ENCODE results near the gene CMTM5. TPM values are rescaled to one million over a fixed set of nuclear protein-coding genes. Genes with fewer than 3 reads are reported as not detected.
A peak's percentile ranks its signal among the peaks of the same experiment; 100 is the strongest.
"Not testable (repeated sequence)": the region's sequence is repeated elsewhere in the genome, so short reads cannot be mapped to it uniquely, and the experiment has no call there.

Gene CMTM5
- total RNA-seq, 1 experiment from 2014 or later: not detected

DNA sequence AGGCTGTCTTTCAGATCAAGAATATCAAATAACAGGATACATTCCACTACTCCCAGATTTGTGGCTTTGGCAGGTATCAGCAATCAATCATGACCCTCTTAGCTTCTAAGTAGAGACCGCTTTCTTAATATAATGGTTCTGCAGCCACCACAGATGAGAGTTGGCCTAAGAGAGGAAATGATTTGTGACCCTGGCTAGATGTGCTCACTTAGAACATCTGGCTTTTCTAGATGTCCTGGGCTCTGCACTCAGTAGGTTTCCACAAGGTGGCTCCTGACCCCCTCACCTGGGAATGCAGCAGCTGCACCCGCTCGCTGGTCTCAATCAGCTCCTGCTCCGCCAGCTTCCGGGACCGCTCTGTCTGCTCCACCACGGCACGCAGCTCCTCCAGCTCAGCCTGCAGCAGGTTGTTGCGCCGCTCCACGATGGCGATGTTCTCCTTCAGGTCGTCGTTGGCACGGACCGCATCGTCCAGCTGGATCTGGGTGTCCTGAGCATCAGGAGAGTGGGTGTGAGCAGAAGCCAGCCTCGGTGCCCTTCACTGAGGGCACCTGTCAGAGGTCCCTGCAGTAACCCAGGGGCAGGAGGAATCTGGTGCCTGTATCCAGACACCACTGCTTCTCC is 8.9 kb downstream of the CMTM5 start:
- in situ Hi-C loops (cut with HindIII; ENCODE audit: low pct_unique_long_range_greater_than_20kb, low sequenced_read_pairs): no loop called here

DNA sequence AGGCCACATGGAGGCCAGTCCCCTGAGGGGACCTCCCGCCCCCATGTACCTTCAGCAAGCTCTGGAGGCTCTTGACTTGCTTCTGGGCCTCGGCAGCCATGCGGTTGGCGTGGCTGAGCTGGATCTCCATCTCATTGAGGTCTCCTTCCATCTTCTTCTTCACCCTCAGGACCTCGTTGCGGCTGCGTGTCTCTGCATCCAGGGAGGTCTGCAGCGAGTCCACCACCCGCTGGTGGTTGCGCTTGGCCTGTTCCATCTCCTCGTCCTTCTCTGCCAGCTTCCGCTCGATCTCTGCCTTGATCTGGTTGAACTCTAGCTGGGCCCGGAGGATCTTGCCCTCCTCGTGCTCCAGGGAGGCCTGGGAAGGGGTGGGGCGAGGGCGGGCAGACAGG is 9.4 kb downstream of the CMTM5 start:
- in situ Hi-C loops (cut with HindIII; ENCODE audit: low pct_unique_long_range_greater_than_20kb, low sequenced_read_pairs); DNase-seq (ENCODE audit: low read depth, low spot score): not testable (repeated sequence)

More for the DNA sequence above, 8.9 kb downstream of the CMTM5 start:
- DNase-seq (ENCODE audit: low read depth, low spot score): no peak

DNA sequence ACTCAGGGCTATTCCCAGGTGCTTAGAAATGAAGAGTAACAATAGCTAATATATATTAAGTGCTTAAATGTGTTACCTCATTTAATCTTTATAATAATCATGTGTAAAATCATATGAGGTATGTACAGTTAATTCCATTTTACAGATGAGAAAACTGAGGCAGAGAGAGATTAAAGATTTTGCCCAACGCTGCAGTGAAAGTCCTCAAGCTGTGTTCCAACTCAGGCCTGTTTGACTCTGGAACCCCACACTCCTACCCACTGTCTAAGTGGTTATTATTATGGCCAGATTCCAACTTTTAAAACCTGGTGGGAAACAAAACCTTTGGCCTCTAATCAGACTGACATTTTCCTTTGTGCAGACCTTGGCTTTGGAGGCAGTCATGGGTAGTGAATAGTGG is 10.2 kb downstream of the CMTM5 start:
- in situ Hi-C loops (cut with HindIII; ENCODE audit: low pct_unique_long_range_greater_than_20kb, low sequenced_read_pairs): no loop called here
- no peak for DNase-seq (ENCODE audit: low read depth, low spot score)

DNA sequence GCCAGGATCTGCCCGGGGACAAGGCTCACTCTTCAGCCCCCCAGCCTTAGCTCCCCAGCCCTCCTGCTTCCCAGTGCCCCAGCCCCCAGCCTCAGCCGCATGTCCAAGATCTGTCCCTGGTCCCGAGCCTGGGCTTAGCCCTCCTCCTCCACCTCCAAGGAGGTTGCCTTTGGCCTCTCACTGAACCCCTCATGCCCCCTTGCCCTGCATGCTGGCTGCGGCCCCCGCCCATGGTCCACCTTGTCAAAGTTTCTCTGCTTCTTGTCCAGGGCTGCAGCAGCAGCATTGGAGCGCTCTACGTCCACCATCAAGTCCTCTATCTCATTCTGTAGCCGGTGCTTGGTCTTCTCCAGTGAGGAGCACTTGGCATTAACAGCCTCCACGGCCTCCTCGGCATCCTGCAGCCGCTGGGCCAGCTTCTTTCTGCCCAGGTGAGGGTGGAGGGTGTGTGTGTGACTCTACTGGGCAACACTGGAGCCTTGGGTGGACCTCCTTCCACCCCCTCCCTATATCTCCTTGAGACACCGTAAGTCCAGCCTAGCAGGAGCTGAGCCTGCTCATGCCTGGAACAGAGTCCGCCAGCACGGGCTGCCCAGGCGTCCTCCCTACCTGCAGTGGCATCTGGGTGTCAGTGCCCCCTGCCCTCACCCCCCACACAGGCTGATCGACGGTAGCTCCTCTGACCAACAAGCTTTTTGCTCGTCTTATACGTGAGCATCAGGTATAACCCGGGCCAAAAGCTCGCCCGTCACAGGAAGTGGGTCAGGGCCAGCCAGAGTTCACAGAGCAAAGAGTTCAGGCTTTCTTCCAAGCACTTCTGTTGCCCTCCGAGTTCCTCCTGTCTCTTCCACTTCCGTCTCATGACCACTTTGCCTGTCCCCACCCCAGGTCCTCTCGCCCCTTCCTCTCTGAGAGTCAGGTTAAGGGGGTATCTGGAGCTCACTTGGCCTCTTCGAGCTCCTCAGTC is 11.4 kb downstream of the CMTM5 start:
- in situ Hi-C loops (cut with HindIII; ENCODE audit: low pct_unique_long_range_greater_than_20kb, low sequenced_read_pairs): no loop called here
- DNase-seq (ENCODE audit: low read depth, low spot score): no peak

DNA sequence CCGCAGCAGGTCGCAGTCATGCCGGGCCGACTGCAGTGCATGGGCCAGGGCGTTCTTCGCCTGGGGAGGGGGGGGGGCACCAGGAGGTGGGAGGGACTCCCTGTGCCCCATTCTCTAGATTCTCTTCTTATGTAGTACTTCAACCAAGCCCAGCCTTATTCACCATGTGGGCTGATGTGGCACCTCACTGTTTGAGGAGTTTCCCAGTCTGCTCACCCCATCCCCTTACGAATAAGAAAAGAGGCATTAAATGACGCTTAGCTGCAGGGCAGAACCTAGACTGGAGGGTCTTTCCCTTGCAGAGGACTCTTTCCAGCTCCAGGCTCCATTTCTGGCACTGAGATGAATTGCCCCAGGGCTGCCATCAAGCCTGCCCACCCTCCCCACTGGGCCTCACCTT is 12.2 kb downstream of the CMTM5 start:
- in situ Hi-C loops (cut with HindIII; ENCODE audit: low pct_unique_long_range_greater_than_20kb, low sequenced_read_pairs): no loop called here

DNA sequence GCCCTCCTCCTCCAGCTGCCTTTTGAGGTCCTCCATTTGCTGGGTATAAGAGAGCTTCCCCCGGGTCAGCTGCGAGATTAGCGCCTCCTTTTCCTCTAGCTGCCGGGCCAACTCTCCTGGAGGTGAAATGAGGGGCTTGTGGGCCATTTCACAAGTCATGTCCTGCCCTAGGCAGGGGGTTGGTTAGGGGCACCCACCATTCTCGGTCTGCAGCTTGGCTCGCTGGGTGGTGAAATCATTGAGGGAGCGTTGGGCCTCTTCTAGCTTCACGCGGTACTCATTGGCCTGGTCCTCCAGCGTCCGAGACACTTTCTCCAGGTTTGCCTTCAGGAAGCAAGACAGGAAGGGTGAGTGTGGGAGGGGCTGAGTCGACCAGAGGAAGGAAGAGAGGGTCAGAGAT is 12.6 kb downstream of the CMTM5 start:
- in situ Hi-C loops (cut with HindIII; ENCODE audit: low pct_unique_long_range_greater_than_20kb, low sequenced_read_pairs): no loop called here
- DNase-seq (ENCODE audit: low read depth, low spot score): no peak

More for the DNA sequence above, 12.2 kb downstream of the CMTM5 start:
- DNase-seq (ENCODE audit: low read depth, low spot score): no peak

DNA sequence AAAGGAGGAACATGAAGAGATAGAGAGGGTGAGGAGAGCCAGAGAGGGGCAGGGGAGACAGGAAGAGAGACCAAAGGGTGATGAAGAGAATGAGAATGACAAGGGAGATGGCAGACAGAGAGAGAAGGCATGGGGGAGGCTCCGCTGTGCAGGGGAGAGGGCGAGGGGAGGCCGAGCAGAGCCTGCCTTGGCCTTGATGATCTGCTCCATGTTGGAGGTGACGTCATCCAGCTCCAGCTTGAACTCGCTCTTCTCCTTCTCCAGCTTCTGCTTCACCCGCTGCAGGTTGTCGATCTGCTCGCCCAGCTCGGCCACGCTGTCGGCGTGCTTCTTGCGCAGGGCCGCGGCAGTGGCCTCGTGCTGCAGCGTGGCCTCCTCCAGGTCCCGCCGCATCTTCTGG is 13.0 kb downstream of the CMTM5 start:
- in situ Hi-C loops (cut with HindIII; ENCODE audit: low pct_unique_long_range_greater_than_20kb, low sequenced_read_pairs); DNase-seq (ENCODE audit: low read depth, low spot score): not testable (repeated sequence)

DNA sequence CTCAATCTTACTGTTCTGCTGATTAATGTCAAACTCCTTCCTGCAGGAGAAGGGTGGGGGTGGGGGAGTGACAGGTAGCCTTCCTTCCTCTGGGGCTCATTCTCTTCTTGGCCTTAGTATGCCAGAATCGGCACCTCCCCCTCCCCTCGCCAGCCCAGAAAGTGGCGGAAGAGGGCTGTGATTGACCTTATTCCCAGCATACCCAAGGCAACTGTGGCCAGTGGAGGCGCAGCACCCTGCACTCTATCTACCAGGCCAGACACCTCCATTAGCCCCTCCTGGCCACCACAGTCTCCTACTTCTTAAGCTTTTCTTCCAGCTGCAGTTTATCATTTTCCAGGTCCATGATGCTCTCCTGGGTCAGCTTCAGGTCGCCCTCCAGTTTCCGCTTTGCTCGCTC is 15.8 kb downstream of the CMTM5 start:
- in situ Hi-C loops (cut with HindIII; ENCODE audit: low pct_unique_long_range_greater_than_20kb, low sequenced_read_pairs): no loop called here
- DNase-seq (ENCODE audit: low read depth, low spot score): no peak

DNA sequence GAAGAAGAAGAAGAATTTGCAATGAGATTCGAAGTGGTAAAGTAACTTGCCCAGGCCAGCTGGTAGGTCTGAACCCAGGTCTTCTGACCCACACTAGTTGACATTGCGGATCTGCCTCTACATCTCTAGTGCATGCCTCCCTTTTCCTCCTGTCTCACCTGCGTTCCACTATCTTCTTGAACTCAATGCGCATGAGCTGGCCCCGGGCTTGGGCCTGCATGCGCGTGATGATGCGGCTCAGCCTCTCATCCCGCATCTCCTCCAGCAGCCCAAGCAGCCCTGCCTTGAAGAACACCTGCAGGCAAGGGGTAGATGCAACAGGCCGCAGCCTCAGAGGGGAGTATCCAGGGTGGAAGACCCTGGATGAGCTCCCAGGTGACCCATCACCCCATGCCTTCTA is 19.3 kb downstream of the CMTM5 start:
- in situ Hi-C loops (cut with HindIII; ENCODE audit: low pct_unique_long_range_greater_than_20kb, low sequenced_read_pairs): no loop called here
- DNase-seq (ENCODE audit: low read depth, low spot score): no peak

DNA sequence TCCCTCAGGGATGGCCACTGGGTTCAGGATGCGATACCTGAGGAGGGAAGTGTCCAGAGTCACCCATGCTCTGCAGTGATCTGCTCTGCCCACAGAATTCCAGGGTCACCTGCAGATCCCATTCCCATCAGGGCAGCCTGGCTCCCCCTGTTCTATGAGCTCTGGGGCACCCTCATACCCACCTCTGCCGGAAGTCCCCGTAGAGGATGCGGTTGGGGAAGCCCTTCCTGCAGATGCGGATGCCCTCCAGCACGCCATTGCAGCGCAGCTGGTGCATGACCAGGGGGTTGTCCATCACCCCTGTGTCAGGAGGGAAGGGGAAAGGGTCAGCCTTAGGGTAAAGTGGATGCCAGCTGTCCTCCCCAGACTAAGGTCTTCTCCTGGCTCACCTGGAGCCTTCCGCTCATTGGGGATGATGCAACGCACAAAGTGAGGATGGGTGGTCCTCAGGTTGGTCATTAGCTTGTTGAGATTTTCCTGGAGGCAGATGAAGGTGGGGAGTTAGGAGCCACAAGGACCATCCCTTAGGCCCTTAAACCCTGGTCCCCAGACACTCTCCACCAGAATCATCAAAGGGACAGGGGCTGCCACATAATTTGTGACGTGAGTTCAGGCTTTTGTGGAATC is 20.0 kb downstream of the CMTM5 start:
- in situ Hi-C loops (cut with HindIII; ENCODE audit: low pct_unique_long_range_greater_than_20kb, low sequenced_read_pairs): no loop called here
- DNase-seq (ENCODE audit: low read depth, low spot score): no peak

DNA sequence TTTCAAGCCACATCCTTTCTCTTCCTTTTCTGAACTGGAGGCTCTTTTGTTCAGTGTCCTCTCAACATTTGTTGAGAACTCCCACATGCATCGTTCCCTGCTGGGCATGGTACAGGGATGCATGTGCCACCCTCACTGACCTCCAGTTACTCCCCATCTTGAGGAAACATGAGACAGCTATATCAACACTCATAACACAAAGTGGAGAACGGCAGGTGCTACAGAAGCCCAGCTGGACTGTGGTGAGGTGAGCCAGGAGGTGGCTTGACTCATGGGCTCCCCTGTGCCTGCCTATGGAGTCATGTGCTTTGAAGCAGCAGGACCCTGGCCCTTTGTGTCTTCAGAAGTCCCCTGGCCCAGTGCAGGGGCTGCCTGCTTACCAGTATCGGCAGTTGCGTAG is 21.5 kb downstream of the CMTM5 start:
- DNase-seq (ENCODE audit: low read depth, low spot score): no peak
- in situ Hi-C loops (cut with HindIII; ENCODE audit: low pct_unique_long_range_greater_than_20kb, low sequenced_read_pairs): no loop called here

DNA sequence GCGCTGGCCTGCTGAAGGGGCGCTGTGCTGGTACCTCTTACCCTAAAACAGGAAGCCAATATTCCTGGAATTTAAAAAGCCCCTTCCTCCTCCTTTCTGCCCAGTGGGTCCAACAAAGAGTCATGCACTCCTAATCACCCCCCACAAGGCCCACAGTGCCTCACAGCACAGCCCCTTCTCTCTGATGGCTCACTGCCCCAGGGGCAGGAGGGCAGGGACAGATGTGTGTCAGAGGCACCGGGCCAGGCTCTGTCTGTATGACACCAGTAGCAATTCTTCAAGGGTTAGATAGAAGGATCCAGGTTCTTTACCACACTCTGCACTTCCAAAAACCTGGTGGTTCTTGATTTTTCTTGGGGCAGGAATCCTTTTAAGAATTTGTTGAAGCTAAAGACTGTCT is 22.3 kb downstream of the CMTM5 start:
- in situ Hi-C loops (cut with HindIII; ENCODE audit: low pct_unique_long_range_greater_than_20kb, low sequenced_read_pairs): no loop called here
- no peak for DNase-seq (ENCODE audit: low read depth, low spot score)

DNA sequence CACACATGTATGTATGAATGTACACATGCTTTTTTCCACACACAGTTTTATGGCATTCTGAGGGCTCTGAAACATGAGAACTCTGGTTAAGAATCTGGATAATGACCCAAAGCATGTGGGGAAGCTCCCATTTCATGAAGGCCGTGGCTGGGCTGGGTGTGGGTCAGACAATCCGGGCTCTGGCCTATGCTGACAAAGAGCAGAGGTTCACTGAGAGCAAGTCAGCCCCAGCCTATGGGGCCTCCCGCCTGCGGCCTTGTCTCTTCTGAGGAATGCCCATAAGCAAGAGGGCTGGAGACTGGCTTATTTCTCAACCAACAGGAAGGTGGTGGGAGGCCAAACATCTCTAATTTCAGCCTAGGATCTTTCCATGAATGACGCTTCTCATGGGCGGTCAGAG is 22.7 kb downstream of the CMTM5 start:
- in situ Hi-C loops (cut with HindIII; ENCODE audit: low pct_unique_long_range_greater_than_20kb, low sequenced_read_pairs): no loop called here

DNA sequence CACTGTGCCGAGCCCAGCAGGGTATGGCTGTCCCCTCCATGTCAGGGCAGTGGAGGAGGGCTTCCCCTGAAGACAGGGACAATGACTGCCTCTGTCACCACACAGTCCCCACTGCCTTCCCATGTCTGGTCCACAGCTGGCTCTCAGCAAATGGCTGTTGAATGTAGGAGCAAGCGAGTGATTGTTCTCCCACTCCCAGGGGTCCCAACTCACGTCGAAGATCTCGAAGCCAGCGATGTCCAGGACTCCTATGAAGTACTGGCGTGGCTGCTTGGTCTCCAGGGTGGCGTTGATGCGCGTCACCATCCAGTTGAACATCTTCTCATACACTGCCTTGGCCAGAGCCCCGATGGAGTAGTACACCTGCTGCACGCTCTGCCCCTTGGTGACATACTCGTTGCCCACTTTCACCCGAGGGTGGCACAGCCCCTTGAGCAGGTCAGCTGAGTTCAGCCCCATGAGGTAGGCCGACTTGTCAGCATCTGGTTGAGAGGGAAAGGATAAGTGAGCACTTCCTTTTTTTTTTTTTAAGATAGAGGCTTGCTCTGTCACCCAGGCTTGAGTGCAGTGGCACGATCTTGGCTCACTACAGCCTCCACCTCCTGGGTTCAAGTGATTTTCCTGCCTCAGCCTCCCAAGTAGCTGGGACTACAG is 23.8 kb downstream of the CMTM5 start:
- DNase-seq (ENCODE audit: low read depth, low spot score); in situ Hi-C loops (cut with HindIII; ENCODE audit: low pct_unique_long_range_greater_than_20kb, low sequenced_read_pairs): not testable (repeated sequence)

More for the DNA sequence above, 22.7 kb downstream of the CMTM5 start:
- DNase-seq (ENCODE audit: low read depth, low spot score): no peak

DNA sequence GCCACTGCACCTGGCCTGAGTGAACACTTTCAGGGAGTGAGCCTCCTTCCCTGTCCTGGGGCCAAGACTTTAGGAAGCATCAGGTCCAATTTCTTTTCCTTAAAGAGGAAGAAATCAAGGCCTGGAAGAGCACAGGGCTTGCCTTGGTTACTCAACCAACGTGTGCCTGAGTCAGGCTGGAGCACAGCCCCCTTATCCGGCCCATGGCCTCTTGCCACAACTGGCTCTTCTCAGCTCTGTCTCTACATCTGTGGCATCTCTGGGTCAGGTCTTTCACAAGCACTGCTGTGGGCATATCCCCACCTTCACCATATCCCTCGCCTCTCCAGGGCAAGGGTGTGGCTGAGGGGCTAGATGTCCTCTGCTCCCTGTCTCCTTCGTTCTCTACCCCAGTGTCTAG is 24.4 kb downstream of the CMTM5 start:
- no peak for DNase-seq (ENCODE audit: low read depth, low spot score)
- in situ Hi-C loops (cut with HindIII; ENCODE audit: low pct_unique_long_range_greater_than_20kb, low sequenced_read_pairs): no loop called here

DNA sequence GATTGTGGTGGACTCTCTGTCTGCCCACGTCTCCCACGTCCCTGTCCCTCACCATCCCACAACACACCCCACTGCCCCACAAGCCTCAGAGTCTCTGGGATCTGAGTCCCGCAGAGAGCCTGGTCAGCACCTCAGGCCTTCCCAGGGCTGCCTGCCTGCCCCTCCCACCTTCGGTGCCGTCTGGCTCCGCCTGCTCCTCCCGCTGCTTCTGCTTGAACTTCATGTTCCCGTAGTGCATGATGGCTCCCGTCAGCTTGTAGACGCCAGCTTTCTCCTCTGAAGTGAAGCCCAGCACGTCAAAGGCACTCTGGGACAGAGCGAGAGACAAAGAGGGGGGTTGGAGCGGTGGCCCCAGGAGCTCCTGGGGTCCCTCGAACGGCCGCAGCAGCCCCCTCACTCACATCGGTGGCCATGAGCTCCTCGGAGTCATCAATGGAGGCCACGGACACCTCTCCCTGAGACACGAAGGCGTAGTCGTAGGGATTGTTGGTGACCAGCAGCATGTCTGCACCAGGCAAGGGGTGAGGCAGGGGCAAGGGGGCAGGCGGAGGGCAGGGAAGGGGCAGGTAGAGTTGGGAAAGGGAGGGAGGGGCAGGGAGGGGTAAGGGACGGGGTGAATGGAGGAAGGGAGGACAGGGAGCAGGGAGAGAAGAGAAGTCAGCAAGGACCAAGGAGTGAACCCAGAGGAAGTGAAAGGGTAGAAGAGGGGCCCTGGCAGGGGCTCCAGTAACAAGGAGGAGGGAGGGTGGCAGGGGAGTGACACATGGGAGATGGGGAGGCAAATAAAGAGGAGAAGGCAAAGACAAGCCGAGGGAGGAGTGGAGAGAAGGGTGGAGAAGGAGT is 25.7 kb downstream of the CMTM5 start:
- peak; percentile 7 for DNase-seq (ENCODE audit: low read depth, low spot score)
- in situ Hi-C loops (cut with HindIII; ENCODE audit: low pct_unique_long_range_greater_than_20kb, low sequenced_read_pairs): no loop called here

DNA sequence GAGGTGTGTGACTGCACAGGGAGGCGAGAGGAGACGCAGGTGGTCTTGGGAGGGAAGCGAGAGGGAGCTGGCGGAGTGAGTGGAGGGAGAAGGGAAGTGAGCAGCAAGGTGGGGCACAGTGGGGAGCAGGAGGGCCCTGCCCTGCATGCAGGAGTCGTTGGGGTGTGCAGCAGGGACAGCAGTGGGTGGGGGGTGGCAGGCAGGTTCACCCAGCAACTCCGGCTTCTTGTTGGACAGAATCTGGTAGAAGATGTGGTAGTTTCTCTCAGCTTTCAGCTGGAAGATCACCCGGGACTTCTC is 26.2 kb downstream of the CMTM5 start:
- no peak for DNase-seq (ENCODE audit: low read depth, low spot score)
- in situ Hi-C loops (cut with HindIII; ENCODE audit: low pct_unique_long_range_greater_than_20kb, low sequenced_read_pairs): no loop called here
